ENCODE measurements around the gene MLPH.
"Not testable (repeated sequence)": the region's sequence is repeated elsewhere in the genome, so short reads cannot be mapped to it uniquely, and the experiment has no call there.

Gene MLPH

GRCh38 chr2:237585590-237586221, 98.7 kb downstream of the MLPH start:
- DNase-seq (ENCODE audit: low read depth, low spot score): no peak

GRCh38 chr2:237588044-237588696, 101.1 kb downstream of the MLPH start:
- no peak for DNase-seq (ENCODE audit: low read depth, low spot score)

DNA sequence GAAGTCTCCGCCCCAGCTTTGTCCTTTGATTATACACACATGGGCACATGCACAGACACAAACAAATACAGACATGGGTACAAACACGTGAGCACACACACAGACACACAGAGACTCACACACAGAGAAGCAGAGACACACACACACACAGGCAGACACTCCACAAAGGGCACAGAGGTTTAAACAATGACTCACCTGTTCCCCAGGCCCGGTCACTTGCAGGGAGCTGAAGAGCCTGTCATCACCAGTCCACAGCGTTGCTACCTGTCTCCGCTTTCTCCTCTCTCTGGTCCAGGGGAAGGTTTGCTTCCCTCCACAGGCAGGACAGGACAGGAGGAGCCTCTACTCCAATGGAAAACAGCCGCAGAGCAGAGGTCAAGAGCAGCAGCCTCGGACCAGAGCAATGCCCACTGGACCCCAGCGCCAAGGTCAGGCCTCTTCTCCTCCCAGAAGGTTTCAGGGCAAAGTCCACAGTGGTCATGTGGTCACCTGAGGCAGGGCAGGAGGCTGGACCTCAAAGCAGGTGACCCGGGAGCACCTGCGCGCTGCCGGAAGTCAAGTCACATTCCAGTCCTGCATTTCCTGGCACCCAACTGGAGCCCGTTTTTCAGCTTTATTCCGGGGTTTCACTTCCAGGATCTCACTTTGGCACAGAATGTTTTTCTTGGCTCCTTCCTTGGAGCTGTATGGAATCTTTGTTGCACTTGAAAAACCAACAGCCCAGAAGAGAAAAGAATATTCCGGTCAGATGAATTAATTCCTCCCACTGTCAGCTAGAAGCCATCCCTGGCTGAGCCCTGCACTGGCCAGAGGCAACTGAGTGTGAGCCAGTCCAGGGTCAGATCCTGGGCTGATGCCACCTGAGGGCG, 103.5 kb downstream of the MLPH start, which contains the start of gene RAB17:
RAB17 (minus strand) TSS at position 463 of the 869 bp plus-strand sequence. CDS start 4,580 bp downstream, outside the sequence.
- DNase-seq (ENCODE audit: low read depth, low spot score): no peak

GRCh38 chr2:237591141-237591881, 104.3 kb downstream of the MLPH start:
- DNase-seq (ENCODE audit: low read depth, low spot score): no peak

- DNase-seq (ENCODE audit: low read depth, low spot score): no peak
Measured at GRCh38 chr2:237592425-237592980, 105.5 kb downstream of the MLPH start.

GRCh38 chr2:237593036-237593435, 106.0 kb downstream of the MLPH start:
- no peak for DNase-seq (ENCODE audit: low read depth, low spot score)

DNA sequence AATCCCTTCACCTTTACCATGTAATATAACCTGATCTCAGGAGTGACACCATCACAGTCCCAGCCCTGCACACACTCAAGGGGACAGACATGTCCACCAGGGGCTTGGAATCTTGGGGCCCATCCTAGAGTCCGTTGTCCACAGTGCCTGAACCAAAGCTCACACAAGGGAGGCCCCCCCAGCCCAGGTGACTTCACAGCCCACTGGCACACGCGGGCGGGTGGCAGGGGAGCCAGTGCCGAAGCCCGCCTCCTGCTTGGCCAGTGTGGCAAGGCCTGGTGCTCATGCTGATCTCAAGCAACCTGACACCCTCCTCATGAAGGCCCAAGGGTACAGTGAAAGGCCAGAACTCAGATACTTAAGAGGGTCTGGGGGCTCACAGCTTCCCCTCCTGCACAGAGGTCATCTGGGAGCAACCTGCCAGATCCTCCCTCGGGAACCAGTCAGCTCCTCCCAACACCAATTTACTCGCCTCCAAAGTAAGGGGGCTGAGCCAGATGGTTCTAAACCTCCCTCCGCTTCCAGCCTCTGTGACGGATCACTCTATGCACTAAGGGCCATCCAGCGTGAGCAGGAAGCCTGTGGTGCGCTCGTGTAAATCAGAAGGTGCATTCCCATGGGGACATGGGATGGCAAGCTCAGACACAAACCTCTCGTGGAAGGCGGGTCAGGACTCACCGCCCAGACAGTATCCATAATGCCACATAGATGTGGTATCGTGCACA, 106.7 kb downstream of the MLPH start:
- no peak for DNase-seq (ENCODE audit: low read depth, low spot score)

GRCh38 chr2:237594514-237594871, 107.4 kb downstream of the MLPH start:
- DNase-seq (ENCODE audit: low read depth, low spot score): no peak

DNA sequence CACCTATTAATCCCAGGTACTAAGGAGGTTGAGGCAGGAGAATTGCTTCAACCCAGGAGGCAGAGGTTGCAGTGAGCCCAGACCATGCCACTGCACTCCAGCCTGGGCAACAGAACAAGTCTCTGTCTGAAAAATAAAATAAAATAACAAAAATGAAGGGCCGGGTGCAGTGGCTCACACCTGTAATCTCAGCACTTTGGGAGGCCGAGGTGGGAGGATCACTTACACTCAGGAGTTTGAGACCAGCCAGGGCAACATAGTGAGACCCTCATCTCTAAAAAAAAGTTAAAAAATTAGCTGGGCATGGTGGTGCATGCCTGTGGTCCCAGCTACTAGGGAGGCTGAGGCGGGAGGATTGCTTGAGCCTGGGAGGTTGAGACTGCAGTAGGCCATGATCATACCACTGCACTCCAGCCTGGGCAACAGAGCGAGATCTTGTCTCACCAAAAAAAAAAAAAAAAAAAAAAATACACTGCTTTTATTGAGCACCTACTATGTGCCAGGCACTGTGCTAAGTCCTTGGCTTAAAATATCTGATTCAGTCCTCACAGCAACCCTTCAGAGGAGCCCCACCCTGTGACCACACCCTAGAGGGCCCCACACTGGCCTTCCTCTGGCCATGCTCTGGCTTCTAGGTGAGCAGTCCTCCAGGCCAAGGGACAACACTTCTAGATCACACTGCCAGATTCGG, 108.9 kb downstream of the MLPH start:
- DNase-seq (ENCODE audit: low read depth, low spot score): not testable (repeated sequence)

- no peak for DNase-seq (ENCODE audit: low read depth, low spot score)
Measured at GRCh38 chr2:237596520-237597195, 109.6 kb downstream of the MLPH start.

DNA sequence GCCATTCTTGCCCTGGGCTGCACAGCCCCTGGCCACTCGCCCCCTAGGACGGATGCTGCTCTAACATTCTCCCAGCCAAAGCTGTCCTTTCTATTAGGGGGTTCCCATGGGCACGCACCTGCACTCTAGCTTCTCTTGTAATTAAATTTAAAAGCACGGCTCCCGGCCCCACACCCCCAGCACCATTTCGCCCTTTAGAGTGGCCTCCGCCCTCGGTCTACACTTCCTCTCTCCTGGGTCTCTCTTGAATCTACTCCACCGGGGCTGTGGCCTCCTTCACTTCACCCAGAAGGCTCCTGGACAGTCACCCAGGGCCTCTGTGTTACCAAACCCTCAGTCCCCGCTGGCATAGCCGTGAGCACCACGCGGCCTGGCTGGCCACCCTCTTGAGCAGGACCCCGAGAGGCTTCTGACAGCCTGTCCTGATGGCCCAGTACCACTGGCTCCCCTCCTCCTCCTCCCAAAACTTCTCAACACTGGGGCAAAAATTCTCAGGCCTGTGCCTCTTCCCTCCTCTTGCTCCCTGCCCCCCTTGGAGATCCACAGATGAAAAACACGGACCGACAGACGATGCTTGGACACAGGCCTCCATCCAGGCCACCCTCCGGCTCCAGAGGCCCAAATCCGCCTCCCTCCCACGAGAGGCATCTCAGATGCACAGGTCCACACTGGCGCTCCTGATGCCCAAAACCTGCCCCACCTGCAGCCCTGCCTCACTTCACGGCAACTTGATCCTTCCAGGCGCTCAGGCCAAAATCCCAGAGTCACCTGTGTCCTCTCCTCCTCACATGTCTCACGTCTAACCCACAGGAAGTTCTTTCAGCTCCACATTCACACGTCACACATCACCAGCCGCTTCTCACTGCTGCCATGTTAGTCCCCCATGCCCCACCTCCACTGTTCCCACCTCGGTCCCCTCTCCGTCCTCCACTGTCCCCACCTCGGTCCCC, 110.4 kb downstream of the MLPH start:
- DNase-seq (ENCODE audit: low read depth, low spot score): no peak

DNA sequence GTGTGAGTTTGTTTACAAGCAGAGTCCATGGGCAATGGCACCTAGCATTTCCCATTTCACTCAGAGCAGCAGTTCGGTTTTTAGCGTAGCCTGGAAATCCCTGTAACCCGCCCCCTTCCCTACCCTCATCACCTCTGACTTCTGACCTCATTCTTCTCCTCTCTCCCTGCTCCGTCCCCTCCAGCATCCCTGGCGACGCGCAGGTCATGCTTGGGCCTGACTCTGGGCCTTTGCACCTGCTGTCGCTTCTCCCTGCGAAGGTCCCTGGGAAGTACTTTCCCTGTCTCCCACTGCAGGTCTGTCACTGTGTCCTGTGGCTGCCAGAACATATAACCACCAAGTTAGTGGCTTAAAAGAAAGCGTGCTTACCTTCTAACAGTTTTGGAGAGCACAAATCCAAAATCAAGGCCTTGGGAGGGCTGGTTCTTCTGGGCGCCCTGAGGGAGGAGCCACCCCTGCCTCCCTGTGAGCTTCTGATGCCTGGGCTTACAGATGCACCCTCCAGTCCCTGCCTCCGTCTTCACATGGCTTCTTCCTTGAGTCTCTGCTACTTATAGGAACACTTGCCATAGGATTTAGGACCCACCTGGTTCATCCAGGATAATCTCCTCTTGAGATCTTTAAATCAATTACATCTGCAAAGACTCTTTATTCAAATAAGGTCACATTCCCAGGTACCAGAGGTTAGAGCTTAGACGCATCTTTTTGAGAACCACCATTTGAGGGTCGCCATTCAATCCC, 111.6 kb downstream of the MLPH start:
- DNase-seq (ENCODE audit: low read depth, low spot score): no peak

DNA sequence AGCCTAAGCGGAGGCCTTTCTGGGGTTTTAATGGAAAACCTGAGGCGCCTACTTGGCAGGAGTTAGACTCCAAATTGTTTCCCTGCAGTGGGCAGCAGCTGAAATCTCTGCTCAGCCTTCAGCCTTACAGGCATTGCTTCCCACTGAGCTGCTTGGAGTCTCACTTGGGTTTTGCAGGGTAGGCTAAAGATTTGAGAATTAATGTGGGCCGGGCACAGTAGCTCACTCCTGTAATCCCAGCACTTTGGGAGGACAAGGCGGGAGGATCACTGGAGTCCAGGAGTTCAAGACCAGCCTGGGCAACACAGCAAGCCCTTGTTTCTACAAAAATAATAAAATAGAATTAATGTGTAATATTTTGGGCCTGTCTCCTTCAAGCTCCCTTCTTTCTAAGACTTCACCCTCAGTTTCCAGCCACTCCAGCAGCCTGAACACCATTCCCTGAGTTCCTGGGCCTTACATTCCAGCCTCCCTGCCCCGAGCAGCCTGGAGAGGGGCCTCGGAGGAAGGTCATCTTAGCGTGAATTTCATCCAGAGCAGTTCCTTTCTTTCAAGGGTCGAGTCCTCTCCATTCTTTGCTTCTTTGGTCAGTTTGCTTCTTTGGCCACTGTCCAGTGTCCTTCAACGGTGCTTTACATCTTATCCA, 112.5 kb downstream of the MLPH start:
- no peak for DNase-seq (ENCODE audit: low read depth, low spot score)

GRCh38 chr2:237600205-237600846, 113.3 kb downstream of the MLPH start:
- no peak for DNase-seq (ENCODE audit: low read depth, low spot score)

DNA sequence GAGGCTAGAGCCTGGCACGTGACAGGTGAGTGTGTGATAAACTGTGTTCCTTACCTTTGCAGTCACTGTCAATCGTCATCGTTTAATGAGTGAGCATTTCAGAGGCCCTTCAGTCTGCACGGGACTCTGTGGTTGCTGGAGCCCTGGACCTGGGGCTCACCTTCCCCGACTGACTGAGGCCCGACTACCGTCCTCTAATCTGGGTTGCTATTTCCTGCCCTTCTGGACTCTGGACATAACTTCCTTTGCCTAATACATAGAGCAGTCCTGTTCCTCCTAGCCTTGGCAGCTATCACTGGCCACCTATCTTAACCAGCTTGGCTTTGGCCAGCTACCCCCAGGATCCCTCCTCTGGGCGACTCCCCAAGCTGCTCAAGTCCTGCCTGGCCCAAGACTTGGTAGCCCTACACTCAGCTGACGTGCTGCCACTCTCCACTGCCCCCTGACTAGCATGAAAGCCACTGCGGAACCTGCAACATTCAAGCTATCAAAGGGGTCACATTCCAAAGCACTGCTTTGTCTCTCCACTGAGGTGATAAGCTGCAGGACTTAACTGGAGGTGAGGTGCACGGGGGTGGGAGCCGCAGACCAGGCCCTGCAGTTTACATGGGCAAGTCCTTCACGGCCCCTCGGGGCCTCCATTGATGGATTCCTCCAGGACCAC, 114.5 kb downstream of the MLPH start:
- no peak for DNase-seq (ENCODE audit: low read depth, low spot score)

GRCh38 chr2:237602409-237602808, 115.4 kb downstream of the MLPH start:
- no peak for DNase-seq (ENCODE audit: low read depth, low spot score)
